Progenitor cell of endocrine pancreas (in vitro differentiated cells): ENCODE data around the gene SPATS2L. TPM values are rescaled to one million over a fixed set of nuclear protein-coding genes. Genes with fewer than 3 reads are reported as not detected.

Experiments
- DNase-seq: peaks from one replicate; pipeline ENCODE4 v3.0.0; 2021; ENCODE audit warnings: low spot score; ENCODE audit not compliant: unreplicated experiment
- H3K27ac Mint-ChIP-seq: 2 replicates; pipeline ENCODE4 v1.8.0; 2021; ENCODE audit warnings: mild to moderate bottlenecking, moderate library complexity, mixed read lengths
- H3K27me3 Mint-ChIP-seq: 2 replicates; pipeline ENCODE4 v1.8.0; 2021; ENCODE audit warnings: mixed read lengths
- H3K36me3 Mint-ChIP-seq: 2 replicates; pipeline ENCODE4 v1.8.0; 2022; ENCODE audit warnings: mixed read lengths; ENCODE audit not compliant: insufficient read depth
- H3K4me1 Mint-ChIP-seq: 2 replicates; pipeline ENCODE4 v1.8.0; 2021; ENCODE audit warnings: low read depth, mixed read lengths
- H3K4me3 Mint-ChIP-seq: 2 replicates; pipeline ENCODE4 v1.8.0; 2021; ENCODE audit warnings: low read depth, mild to moderate bottlenecking, moderate library complexity, mixed read lengths
- H3K9me3 Mint-ChIP-seq: 2 replicates; pipeline ENCODE4 v1.8.0; 2021; ENCODE audit warnings: low read depth, mixed read lengths
- total RNA-seq: library from RNA; stranded (reverse); gene quantifications from 2 replicates; pipeline ENCODE4 v1.2.1, GENCODE V29; 2021
- TF ChIP-seq, protein P1 (sequence below): fragments of 200-600 bp; sonication (generic); IDR thresholded peaks from one replicate; pipeline ENCODE4 v1.5.0; 2021; ENCODE audit warnings: antibody characterized with exemption, mild to moderate bottlenecking; ENCODE audit not compliant: unreplicated experiment

Gene SPATS2L
- total RNA-seq, 1 donor from 2014 or later, result 110 TPM

DNA sequence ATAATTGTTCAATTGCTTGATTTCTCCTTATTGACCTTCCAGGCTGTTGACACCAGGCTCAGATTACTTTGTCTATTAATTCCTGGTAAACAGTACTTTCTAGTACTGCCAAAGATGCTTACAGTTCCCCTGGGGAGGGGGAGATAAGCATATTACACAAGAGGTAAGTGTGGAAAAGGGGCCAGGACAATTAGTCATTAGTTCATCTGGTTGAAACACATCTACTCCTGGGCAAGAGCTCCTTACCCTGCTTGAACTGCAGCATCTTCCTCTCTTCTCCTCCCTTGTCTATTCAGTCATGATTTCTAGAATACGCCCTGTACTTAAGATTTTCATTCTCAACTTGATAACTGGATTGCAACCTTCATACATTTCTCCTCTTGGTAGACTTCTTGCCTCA, 10.4 kb upstream of the SPATS2L start:
- Mint-ChIP-seq H3K4me1 (peaks cover 15% of the 10 kb centered on the region), H3K36me3 (no peaks in the 10 kb centered on the region), H3K27me3 (no peaks in the 10 kb centered on the region), H3K9me3 (peaks cover 2% of the 10 kb centered on the region), H3K4me3 (no peak overlapping the region), H3K27ac (no peak overlapping the region)
- TF ChIP-seq, protein P1, sequence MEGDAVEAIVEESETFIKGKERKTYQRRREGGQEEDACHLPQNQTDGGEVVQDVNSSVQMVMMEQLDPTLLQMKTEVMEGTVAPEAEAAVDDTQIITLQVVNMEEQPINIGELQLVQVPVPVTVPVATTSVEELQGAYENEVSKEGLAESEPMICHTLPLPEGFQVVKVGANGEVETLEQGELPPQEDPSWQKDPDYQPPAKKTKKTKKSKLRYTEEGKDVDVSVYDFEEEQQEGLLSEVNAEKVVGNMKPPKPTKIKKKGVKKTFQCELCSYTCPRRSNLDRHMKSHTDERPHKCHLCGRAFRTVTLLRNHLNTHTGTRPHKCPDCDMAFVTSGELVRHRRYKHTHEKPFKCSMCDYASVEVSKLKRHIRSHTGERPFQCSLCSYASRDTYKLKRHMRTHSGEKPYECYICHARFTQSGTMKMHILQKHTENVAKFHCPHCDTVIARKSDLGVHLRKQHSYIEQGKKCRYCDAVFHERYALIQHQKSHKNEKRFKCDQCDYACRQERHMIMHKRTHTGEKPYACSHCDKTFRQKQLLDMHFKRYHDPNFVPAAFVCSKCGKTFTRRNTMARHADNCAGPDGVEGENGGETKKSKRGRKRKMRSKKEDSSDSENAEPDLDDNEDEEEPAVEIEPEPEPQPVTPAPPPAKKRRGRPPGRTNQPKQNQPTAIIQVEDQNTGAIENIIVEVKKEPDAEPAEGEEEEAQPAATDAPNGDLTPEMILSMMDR, result no peak
- DNase-seq, result no peak

- no peak for DNase-seq
- TF ChIP-seq, protein P1, result no peak
- Mint-ChIP-seq H3K9me3 (peaks cover 2% of the 10 kb centered on the region), H3K4me1 (peaks cover 15% of the 10 kb centered on the region), H3K27me3 (no peaks in the 10 kb centered on the region), H3K4me3 (no peak overlapping the region), H3K36me3 (no peaks in the 10 kb centered on the region), H3K27ac (no peak overlapping the region)
Observed at GRCh38 chr2:200297100-200297499, 9.4 kb upstream of the SPATS2L start.

- TF ChIP-seq, protein P1, result no peak
- H3K4me1 Mint-ChIP-seq, result peaks cover 21% of the 10 kb centered on the region
- H3K9me3 Mint-ChIP-seq, result peaks cover 2% of the 10 kb centered on the region
- no peak overlapping the region for H3K4me3 Mint-ChIP-seq
- H3K36me3 Mint-ChIP-seq, result no peaks in the 10 kb centered on the region
- no peaks in the 10 kb centered on the region for H3K27me3 Mint-ChIP-seq
- no peak overlapping the region for H3K27ac Mint-ChIP-seq
- no peak for DNase-seq
Observed at GRCh38 chr2:200297989-200298388, 8.5 kb upstream of the SPATS2L start.

DNA sequence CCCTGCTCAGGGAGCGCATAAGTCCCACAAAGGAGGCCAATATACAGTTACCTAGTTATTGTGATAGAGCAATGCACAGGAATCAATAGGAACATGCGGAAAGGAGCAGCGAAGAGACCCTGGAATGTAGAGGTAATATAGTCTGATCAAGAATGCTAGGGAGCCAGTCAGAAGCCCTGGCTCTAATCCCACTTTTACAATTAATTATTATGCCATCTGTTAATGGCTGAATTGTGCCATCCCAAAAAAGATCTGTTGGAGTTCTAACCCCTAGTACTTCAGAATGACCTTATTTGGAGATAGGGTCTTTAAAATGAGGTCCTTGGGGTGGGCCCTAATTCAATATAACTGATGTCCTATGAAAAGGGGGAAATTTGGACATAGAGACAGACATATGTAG, 7.7 kb upstream of the SPATS2L start:
- H3K27ac Mint-ChIP-seq, result no peak overlapping the region
- peaks cover 2% of the 10 kb centered on the region for H3K9me3 Mint-ChIP-seq
- no peaks in the 10 kb centered on the region for H3K27me3 Mint-ChIP-seq
- H3K36me3 Mint-ChIP-seq, result no peaks in the 10 kb centered on the region
- peaks cover 27% of the 10 kb centered on the region for H3K4me1 Mint-ChIP-seq
- TF ChIP-seq, protein P1, result no peak
- DNase-seq, result no peak
- H3K4me3 Mint-ChIP-seq, result no peak overlapping the region

DNA sequence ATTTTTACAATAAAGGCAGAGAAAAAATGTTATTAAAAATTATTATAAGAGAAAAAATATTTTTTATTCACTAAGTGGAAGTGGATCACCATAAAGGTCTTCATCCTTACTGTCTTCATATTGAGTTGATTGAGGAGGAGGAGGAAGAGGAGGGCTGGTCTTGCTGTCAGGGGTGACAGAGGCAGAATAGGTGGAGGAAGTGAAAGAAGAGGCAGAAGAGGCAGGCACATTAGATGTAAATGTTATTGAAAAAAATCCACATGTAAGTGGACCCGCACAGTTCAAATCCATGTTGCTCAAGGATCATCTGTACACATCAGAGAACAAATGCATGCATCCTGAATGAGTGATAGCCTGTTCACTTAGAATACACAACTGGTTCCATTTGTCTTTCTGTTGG, 6.4 kb upstream of the SPATS2L start:
- Mint-ChIP-seq H3K27me3 (no peaks in the 10 kb centered on the region), H3K4me1 (peaks cover 30% of the 10 kb centered on the region), H3K9me3 (peaks cover 2% of the 10 kb centered on the region), H3K36me3 (no peaks in the 10 kb centered on the region), H3K27ac (no peak overlapping the region), H3K4me3 (no peak overlapping the region)
- DNase-seq, result no peak
- TF ChIP-seq, protein P1, result no peak
